ENCODE measurements around the gene NFIX. TPM values are rescaled to one million over a fixed set of nuclear protein-coding genes. Genes with fewer than 3 reads are reported as not detected.
A peak's percentile ranks its signal among the peaks of the same experiment; 100 is the strongest.

Gene NFIX
- total and polyA plus RNA-seq, 9 of the 15 experiments (the other 6 are each of a cell fraction or from before 2014, with no cell fraction given): 0.28 to 26.8 (median 5.4) TPM

DNA sequence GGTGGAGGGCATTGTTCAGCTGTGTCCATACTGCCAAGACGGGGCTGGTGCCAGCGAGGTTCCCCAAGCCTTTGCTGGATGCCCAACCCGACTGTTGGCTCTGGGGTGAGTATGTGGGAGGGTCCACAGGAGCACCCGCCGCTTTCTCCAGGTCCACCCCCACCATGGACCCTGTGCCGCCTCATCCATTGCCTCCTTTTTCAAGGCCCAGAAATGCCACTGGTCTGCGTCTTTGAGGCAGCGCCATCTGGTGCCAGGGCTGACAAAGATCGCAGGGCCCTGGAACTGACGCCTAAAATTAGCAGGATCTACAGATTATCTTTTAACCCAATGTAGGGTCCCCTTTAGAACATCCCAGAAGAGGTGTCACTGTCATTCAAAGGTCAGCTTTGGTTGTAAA, 34.6 kb downstream of the NFIX start:
- Histone ChIP-seq H3K9me3 (replicated peaks; ENCODE audit: control insufficient read depth, insufficient read depth, low read depth, low read length) (no peaks in the 10 kb centered on the region), H4K20me1 (replicated peaks; ENCODE audit: control insufficient read depth, insufficient read depth, low read length) (peaks cover 8% of the 10 kb centered on the region), H3K27ac (ENCODE audit: extremely low read depth, low read depth, low read length) (no peak overlapping the region), H3K79me2 (ENCODE audit: control insufficient read depth, insufficient read depth, low read length) (peaks cover 9% of the 10 kb centered on the region; the same call in 2 of the 3 replicates), H3K4me2 (ENCODE audit: insufficient read depth, low read length) (no peak overlapping the region), H3K9me1 (ENCODE audit: control insufficient read depth, insufficient read depth, low read length) (no peaks in the 10 kb centered on the region), H3K36me3 (ENCODE audit: control insufficient read depth, insufficient read depth, low read length) (peaks cover 55% of the 10 kb centered on the region), H3K4me1 (replicated peaks in 1 of 2; ENCODE audit: control insufficient read depth in 2 of 2, insufficient read depth in 2 of 2, low read length in 2 of 2) (peaks cover 9 to 14% of the 10 kb centered on the region in 2 experiments; a peak in 3 of 5 replicates), H2AFZ (ENCODE audit: low read depth, low read length) (no peak overlapping the region), H3K4me3 (no peak overlapping the region), H3K27me3 (ENCODE audit: control insufficient read depth in 2 of 2, insufficient read depth in 2 of 2, low read length in 2 of 2) (no peaks in the 10 kb centered on the region), H3K9ac (ENCODE audit: insufficient read depth in 1 of 2, low read depth in 2 of 2, low read length in 2 of 2) (no peak overlapping the region)
- 86% methylated on average over 10 of the region's 10 CpGs for WGBS (ENCODE audit: insufficient coverage, low coverage, missing lambda C conversion rate)
- intact Hi-C loops (cut with micrococcal nuclease): loop anchor here (5.0 kb wide), 1 partner anchor 62 kb away; no protein-coding TSS in a partner anchor
- BruUV-seq (replicated peaks): no TSS peak
- TF ChIP-seq RAD21 (CRISPR knock-in tag; conservative IDR thresholded peaks at IDR 0.05 in 1 of 2, IDR thresholded peaks at IDR 0.05 in 1 of 2) (0 out of 4 replicates have a peak, but pooled peaks of 1 of the 2 experiments have one; percentile 18), EP400 (IDR thresholded peaks at IDR 0.05) (no peak), AFF4 (CRISPR knock-in tag; IDR thresholded peaks at IDR 0.05) (no peak), MYBL2 (IDR thresholded peaks at IDR 0.05; ENCODE audit: low read depth) (no peak), MYBL2 (CRISPR knock-in tag; IDR thresholded peaks at IDR 0.05; ENCODE audit: borderline replicate concordance) (no peak)
- TF ChIP-seq, protein P1, sequence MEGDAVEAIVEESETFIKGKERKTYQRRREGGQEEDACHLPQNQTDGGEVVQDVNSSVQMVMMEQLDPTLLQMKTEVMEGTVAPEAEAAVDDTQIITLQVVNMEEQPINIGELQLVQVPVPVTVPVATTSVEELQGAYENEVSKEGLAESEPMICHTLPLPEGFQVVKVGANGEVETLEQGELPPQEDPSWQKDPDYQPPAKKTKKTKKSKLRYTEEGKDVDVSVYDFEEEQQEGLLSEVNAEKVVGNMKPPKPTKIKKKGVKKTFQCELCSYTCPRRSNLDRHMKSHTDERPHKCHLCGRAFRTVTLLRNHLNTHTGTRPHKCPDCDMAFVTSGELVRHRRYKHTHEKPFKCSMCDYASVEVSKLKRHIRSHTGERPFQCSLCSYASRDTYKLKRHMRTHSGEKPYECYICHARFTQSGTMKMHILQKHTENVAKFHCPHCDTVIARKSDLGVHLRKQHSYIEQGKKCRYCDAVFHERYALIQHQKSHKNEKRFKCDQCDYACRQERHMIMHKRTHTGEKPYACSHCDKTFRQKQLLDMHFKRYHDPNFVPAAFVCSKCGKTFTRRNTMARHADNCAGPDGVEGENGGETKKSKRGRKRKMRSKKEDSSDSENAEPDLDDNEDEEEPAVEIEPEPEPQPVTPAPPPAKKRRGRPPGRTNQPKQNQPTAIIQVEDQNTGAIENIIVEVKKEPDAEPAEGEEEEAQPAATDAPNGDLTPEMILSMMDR (IDR thresholded peaks at IDR 0.05 in 2 of 3, conservative IDR thresholded peaks at IDR 0.05 in 1 of 3; ENCODE audit: insufficient read depth in 2 of 3, low read depth in 1 of 3, low read length in 3 of 3): peak; percentile 26 to 45 (median 42); a peak in 4 of 6 replicates
- ATAC-seq: no peak
- FAIRE-seq: no peak
- ChIA-PET CTCF (ENCODE audit: low intra/inter-chr PET ratio) (interaction anchor here (0.6 kb wide), 1 partner anchor 68 kb away, joined by 3 read pairs; no protein-coding TSS in a partner anchor), POLR2A (interaction anchor here (0.8 to 1.2 kb wide), 3 partner anchors 8 to 38 kb away, joined by 3 to 4 read pairs (median 3); no protein-coding TSS in a partner anchor)
- no peak for DNase-seq (ENCODE audit: extremely low read depth in 1 of 4, low spot score in 3 of 4)
- in situ Hi-C loops (cut with MboI): loop anchor here (5.0 kb wide), 1 partner anchor 43 kb away; no protein-coding TSS in a partner anchor
